ENCODE data around the gene CHRNE.

Gene CHRNE

GRCh38 chr17:4903051-4903818 lies at the start of gene CHRNE:
Gene CHRNE (minus strand): TSS chr17:4903098. CDS start chr17:4903063, 35 bp downstream.
- DNase-seq (ENCODE audit: low read depth): peak; percentile 62

GRCh38 chr17:4951486-4951885 lies 48.6 kb upstream of the CHRNE start:
- no peak for DNase-seq (ENCODE audit: low read depth)

- DNase-seq (ENCODE audit: low read depth): no peak
Observed at GRCh38 chr17:4950746-4951204, 47.9 kb upstream of the CHRNE start, which contains the start of gene ENO3. Gene ENO3 (plus strand): TSS chr17:4951119. CDS start chr17:4951830, 711 bp downstream.

GRCh38 chr17:4950075-4950745 lies 47.3 kb upstream of the CHRNE start:
- DNase-seq (ENCODE audit: low read depth): no peak

GRCh38 chr17:4949321-4950074 lies 46.6 kb upstream of the CHRNE start:
- peak; percentile 46 for DNase-seq (ENCODE audit: low read depth)

GRCh38 chr17:4948931-4949320 lies 46.0 kb upstream of the CHRNE start:
- DNase-seq (ENCODE audit: low read depth): peak; percentile 26

- DNase-seq (ENCODE audit: low read depth): peak; percentile 80
Observed at GRCh38 chr17:4948166-4948930, 45.5 kb upstream of the CHRNE start, which contains the start of gene PFN1. Gene PFN1 (minus strand): TSS chr17:4948530. CDS start chr17:4948394, 136 bp downstream.

- peak; percentile 32 for DNase-seq (ENCODE audit: low read depth)
Observed at GRCh38 chr17:4947411-4948165, 44.7 kb upstream of the CHRNE start.

GRCh38 chr17:4947010-4947410 lies 44.1 kb upstream of the CHRNE start:
- DNase-seq (ENCODE audit: low read depth): no peak

GRCh38 chr17:4946312-4946976 lies 43.5 kb upstream of the CHRNE start:
- no peak for DNase-seq (ENCODE audit: low read depth)

GRCh38 chr17:4945944-4946280 lies 43.0 kb upstream of the CHRNE start:
- DNase-seq (ENCODE audit: low read depth): no peak

GRCh38 chr17:4945176-4945943 lies 42.5 kb upstream of the CHRNE start:
- peak; percentile 68 for DNase-seq (ENCODE audit: low read depth)

GRCh38 chr17:4944554-4945175 lies 41.8 kb upstream of the CHRNE start:
- no peak for DNase-seq (ENCODE audit: low read depth)

- no peak for DNase-seq (ENCODE audit: low read depth)
Observed at GRCh38 chr17:4944163-4944553, 41.3 kb upstream of the CHRNE start.

- no peak for DNase-seq (ENCODE audit: low read depth)
Observed at GRCh38 chr17:4942760-4943508, 40.0 kb upstream of the CHRNE start.

GRCh38 chr17:4941319-4941610 lies 38.4 kb upstream of the CHRNE start:
- no peak for DNase-seq (ENCODE audit: low read depth)

GRCh38 chr17:4940555-4941318 lies 37.8 kb upstream of the CHRNE start:
- no peak for DNase-seq (ENCODE audit: low read depth)

Data from stimulated activated CD8-positive, alpha-beta memory T cell treated with anti-CD3 and anti-CD28 coated beads, Interleukin-15, amount 100 ng/mL, for 1 hour (primary cell).